HG03039 (cell line): ENCODE results near the gene HMG20A.

Source experiments
- ATAC-seq: cut with Tn5 transposase; IDR thresholded peaks from one replicate; pipeline ENCODE4 v1.9.1; 2021; ENCODE audit warnings: mild to moderate bottlenecking, moderate library complexity; ENCODE audit not compliant: unreplicated experiment

Gene HMG20A

GRCh38 chr15:77514641-77515402, 94.1 kb downstream of the HMG20A start:
- ATAC-seq: no peak

GRCh38 chr15:77515613-77516012, 94.9 kb downstream of the HMG20A start:
- ATAC-seq: no peak

GRCh38 chr15:77516076-77516475, 95.4 kb downstream of the HMG20A start:
- no peak for ATAC-seq

GRCh38 chr15:77516786-77517185, 96.1 kb downstream of the HMG20A start:
- ATAC-seq: no peak

- ATAC-seq: no peak
These were observed 96.9 kb downstream of the HMG20A start for GRCh38 chr15:77517579-77517978.

- ATAC-seq: no peak
These were observed 97.8 kb downstream of the HMG20A start for GRCh38 chr15:77518458-77518857.

- ATAC-seq: no peak
These were observed 98.9 kb downstream of the HMG20A start for GRCh38 chr15:77519540-77519939.

- ATAC-seq: no peak
These were observed 100.5 kb downstream of the HMG20A start for GRCh38 chr15:77521206-77521605.

- no peak for ATAC-seq
These were observed 104.7 kb downstream of the HMG20A start for GRCh38 chr15:77525400-77525811.

- no peak for ATAC-seq
These were observed 105.4 kb downstream of the HMG20A start for GRCh38 chr15:77525907-77526594.

GRCh38 chr15:77526595-77527163, 106.0 kb downstream of the HMG20A start:
- no peak for ATAC-seq

- no peak for ATAC-seq
These were observed 106.6 kb downstream of the HMG20A start for GRCh38 chr15:77527164-77527778.

GRCh38 chr15:77527831-77528231, 107.1 kb downstream of the HMG20A start:
- no peak for ATAC-seq

- ATAC-seq: no peak
These were observed 107.7 kb downstream of the HMG20A start for GRCh38 chr15:77528290-77528967.

GRCh38 chr15:77528968-77529319, 108.3 kb downstream of the HMG20A start:
- ATAC-seq: no peak

GRCh38 chr15:77529394-77530159, 108.9 kb downstream of the HMG20A start:
- no peak for ATAC-seq

GRCh38 chr15:77530576-77530975, 109.9 kb downstream of the HMG20A start:
- no peak for ATAC-seq

- ATAC-seq: no peak
These were observed 110.7 kb downstream of the HMG20A start for GRCh38 chr15:77531191-77532000.

GRCh38 chr15:77532067-77532710, 111.5 kb downstream of the HMG20A start:
- ATAC-seq: no peak
